Measurements from ENCODE around the gene OSBPL6. TPM values are rescaled to one million over a fixed set of nuclear protein-coding genes. Genes with fewer than 3 reads are reported as not detected.
"Not testable (repeated sequence)": the region's sequence is repeated elsewhere in the genome, so short reads cannot be mapped to it uniquely, and the experiment has no call there.

OSBPL6 gene
- total RNA-seq, 4 donors from 2014 or later: 1.5 to 4.0 (median 3.1) TPM

- 66 to 67% methylated on average over 1 to 3 of the region's 3 CpGs for WGBS, 2 donors (ENCODE audit: low coverage in 1 of 2)
- ATAC-seq: no peak
Observed at GRCh38 chr2:178403671-178404306, 209.5 kb downstream of the OSBPL6 start.

GRCh38 chr2:178404368-178404767 is 210.1 kb downstream of the OSBPL6 start:
- TF ChIP-seq POLR2AphosphoS5 (IDR thresholded peaks at IDR 0.05) (no peak), CTCF (IDR thresholded peaks at IDR 0.05) (no peak), EP300 (IDR thresholded peaks at IDR 0.05) (no peak), POLR2A (IDR thresholded peaks at IDR 0.05) (no peak)
- H3K27ac ChIP-seq: no peak overlapping the region
- peaks cover 9% of the 10 kb centered on the region for H3K27me3 ChIP-seq
- no peaks in the 10 kb centered on the region for H3K4me1 ChIP-seq
- no peak overlapping the region for H3K4me3 ChIP-seq
- no peaks in the 10 kb centered on the region for H3K9me3 ChIP-seq
- WGBS, 2 donors (ENCODE audit: low coverage in 1 of 2): 10 to 38% methylated on average over 4 of the region's 4 CpGs
- H3K36me3 ChIP-seq: no peaks in the 10 kb centered on the region
- no peak for ATAC-seq

More at GRCh38 chr2:178403671-178404306, 209.5 kb downstream of the OSBPL6 start:
- H3K27me3 ChIP-seq: peaks cover 9% of the 10 kb centered on the region
- no peaks in the 10 kb centered on the region for H3K9me3 ChIP-seq
- H3K36me3 ChIP-seq: no peaks in the 10 kb centered on the region
- no peak overlapping the region for H3K4me3 ChIP-seq
- TF ChIP-seq EP300 (IDR thresholded peaks at IDR 0.05) (no peak), POLR2A (IDR thresholded peaks at IDR 0.05) (no peak), POLR2AphosphoS5 (IDR thresholded peaks at IDR 0.05) (no peak)
- H3K4me1 ChIP-seq: no peaks in the 10 kb centered on the region
- no peak overlapping the region for H3K27ac ChIP-seq

- H3K4me3 ChIP-seq: no peak overlapping the region
- WGBS, 2 donors (ENCODE audit: low coverage in 1 of 2): 72 to 83% methylated on average over 5 of the region's 5 CpGs
- ATAC-seq: no peak
Observed at GRCh38 chr2:178409261-178409660, 214.9 kb downstream of the OSBPL6 start.

GRCh38 chr2:178412047-178412446 is 217.7 kb downstream of the OSBPL6 start:
- no peaks in the 10 kb centered on the region for H3K27me3 ChIP-seq
- TF ChIP-seq CTCF (IDR thresholded peaks at IDR 0.05): no peak
- no peak for TF ChIP-seq EP300 (IDR thresholded peaks at IDR 0.05)
- no peak for TF ChIP-seq POLR2AphosphoS5 (IDR thresholded peaks at IDR 0.05)
- TF ChIP-seq POLR2A (IDR thresholded peaks at IDR 0.05): no peak
- no peak overlapping the region for H3K27ac ChIP-seq
- no peaks in the 10 kb centered on the region for H3K36me3 ChIP-seq
- peaks cover 0 to 24% (median 0%) of the 10 kb centered on the region in 3 donors for H3K4me1 ChIP-seq
- no peaks in the 10 kb centered on the region for H3K9me3 ChIP-seq
- no peak overlapping the region for H3K4me3 ChIP-seq
- ATAC-seq: no peak
- WGBS, 2 donors (ENCODE audit: low coverage in 1 of 2): 42 to 78% methylated on average over 2 to 3 of the region's 3 CpGs

More at GRCh38 chr2:178409261-178409660, 214.9 kb downstream of the OSBPL6 start:
- H3K36me3 ChIP-seq: no peaks in the 10 kb centered on the region
- peaks cover 8% of the 10 kb centered on the region for H3K27me3 ChIP-seq
- TF ChIP-seq POLR2AphosphoS5 (IDR thresholded peaks at IDR 0.05) (no peak), CTCF (IDR thresholded peaks at IDR 0.05) (no peak), POLR2A (IDR thresholded peaks at IDR 0.05) (no peak), EP300 (IDR thresholded peaks at IDR 0.05) (no peak)
- H3K4me1 ChIP-seq: peaks cover 0 to 5% (median 0%) of the 10 kb centered on the region in 3 donors
- no peak overlapping the region for H3K27ac ChIP-seq
- no peaks in the 10 kb centered on the region for H3K9me3 ChIP-seq

- H3K4me3 ChIP-seq, H3K36me3 ChIP-seq, H3K9me3 ChIP-seq, ATAC-seq, H3K27ac ChIP-seq, H3K27me3 ChIP-seq: not testable (repeated sequence)
- 100% methylated on average over 2 to 8 of the region's 8 CpGs for WGBS, 2 donors (ENCODE audit: low coverage in 1 of 2)
- peaks cover 0 to 24% (median 0%) of the 10 kb centered on the region in 3 donors for H3K4me1 ChIP-seq
Observed at GRCh38 chr2:178412453-178412852, 218.1 kb downstream of the OSBPL6 start.

Data from gastroesophageal sphincter (tissue), 4 donors.